Cardiac fibroblast (primary cell): ENCODE results near the gene FHAD1.
"Not testable (repeated sequence)": the region's sequence is repeated elsewhere in the genome, so short reads cannot be mapped to it uniquely, and the experiment has no call there.

Experiments used
- DNase-seq, 2 donors: peaks; one replicate each; pipeline versions ENCODE4 v3.0.0 to v3.0.0-alpha.2; 2010; ENCODE audit warnings: low read depth in 2 of 2
- H3K4me3 ChIP-seq, 2 donors: replicated peaks in 1 of 2; 1 replicate in 1 of 2; 2 replicates in 1 of 2; pipeline ENCODE4 v1.5.1; 2011; ENCODE audit warnings: low read depth in 2 of 2, low read length in 2 of 2, mild to moderate bottlenecking in 2 of 2, moderate library complexity in 1 of 2
- TF ChIP-seq, protein P1 (sequence below): IDR thresholded peaks from one replicate; pipeline ENCODE4 v1.5.1; 2011; ENCODE audit warnings: low read depth, mild to moderate bottlenecking, low read length, inconsistent platforms

FHAD1 gene

DNA sequence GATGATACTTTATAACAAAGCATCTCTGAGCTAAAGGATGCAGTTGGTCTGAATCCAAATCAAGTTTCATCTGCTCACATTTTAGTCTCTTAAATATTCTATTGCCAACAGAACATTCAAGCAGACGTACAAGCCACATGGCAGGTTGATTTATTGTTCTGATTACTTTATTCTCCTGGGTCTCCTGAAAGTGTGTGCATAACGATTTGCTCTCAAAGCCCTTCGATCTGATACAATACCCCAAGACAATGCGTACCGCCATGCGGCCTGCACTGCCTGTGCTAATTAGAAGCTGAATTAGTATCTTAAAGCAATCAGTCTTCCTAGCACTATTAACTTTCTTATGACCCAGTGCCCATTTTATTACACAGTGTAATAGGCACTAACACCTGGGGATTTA is 56.9 kb downstream of the FHAD1 start:
- TF ChIP-seq, protein P1, sequence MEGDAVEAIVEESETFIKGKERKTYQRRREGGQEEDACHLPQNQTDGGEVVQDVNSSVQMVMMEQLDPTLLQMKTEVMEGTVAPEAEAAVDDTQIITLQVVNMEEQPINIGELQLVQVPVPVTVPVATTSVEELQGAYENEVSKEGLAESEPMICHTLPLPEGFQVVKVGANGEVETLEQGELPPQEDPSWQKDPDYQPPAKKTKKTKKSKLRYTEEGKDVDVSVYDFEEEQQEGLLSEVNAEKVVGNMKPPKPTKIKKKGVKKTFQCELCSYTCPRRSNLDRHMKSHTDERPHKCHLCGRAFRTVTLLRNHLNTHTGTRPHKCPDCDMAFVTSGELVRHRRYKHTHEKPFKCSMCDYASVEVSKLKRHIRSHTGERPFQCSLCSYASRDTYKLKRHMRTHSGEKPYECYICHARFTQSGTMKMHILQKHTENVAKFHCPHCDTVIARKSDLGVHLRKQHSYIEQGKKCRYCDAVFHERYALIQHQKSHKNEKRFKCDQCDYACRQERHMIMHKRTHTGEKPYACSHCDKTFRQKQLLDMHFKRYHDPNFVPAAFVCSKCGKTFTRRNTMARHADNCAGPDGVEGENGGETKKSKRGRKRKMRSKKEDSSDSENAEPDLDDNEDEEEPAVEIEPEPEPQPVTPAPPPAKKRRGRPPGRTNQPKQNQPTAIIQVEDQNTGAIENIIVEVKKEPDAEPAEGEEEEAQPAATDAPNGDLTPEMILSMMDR: no peak
- DNase-seq: no peak
- no peak overlapping the region for H3K4me3 ChIP-seq

DNA sequence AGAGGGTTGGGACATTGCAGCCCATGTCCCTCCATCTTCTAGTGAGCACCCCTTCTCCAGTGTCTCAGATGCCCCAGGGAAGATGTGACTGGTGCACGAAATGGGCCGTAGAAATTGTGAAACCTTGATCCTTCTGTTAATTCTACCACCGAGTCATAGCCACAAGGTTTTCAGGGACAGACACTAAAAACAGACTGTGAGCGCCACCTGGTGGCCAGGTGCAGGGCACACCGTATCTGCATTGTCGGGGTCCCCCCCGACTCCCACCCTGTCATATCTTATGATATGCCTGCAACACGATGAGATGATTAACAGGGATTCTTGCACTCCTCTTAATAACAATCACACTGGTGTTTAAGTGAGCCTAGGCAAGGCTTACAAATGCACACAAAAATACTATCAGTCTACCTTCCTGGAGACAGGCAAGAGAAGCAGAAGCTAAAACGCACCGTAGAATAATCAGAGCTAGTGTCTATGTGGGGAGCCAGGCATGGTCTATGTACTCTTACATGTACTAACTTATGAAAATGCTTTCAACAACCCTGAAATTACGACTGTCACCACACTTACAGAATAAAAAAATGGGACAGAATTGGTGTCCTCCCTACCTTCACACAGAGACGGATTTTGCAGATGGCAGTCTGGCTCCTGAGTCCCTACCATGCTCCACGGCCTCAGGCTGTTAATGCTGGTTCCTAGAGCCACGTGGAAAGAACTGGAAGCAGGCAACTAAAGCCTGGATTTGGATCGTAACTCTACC is 57.9 kb downstream of the FHAD1 start:
- TF ChIP-seq, protein P1: peak; percentile 80
- peak; percentile 42 to 56 for DNase-seq
- no peak overlapping the region for H3K4me3 ChIP-seq

DNA sequence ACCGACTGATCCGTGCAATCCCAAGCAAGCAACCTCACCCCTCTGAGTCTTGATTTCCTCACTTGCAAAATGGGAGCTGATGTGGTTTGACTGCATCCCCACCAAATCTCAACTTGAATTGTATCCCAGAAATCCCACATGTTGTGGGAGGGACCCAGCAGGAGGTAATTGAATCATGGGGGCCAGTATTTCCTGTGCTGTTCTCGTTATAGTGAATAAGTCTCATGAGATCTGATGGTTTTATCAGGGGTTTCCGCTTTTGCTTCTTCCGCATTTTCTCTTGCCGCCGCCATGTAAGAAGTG is 58.4 kb downstream of the FHAD1 start:
- peak; percentile 18 to 20 for DNase-seq
- H3K4me3 ChIP-seq: no peak overlapping the region
- TF ChIP-seq, protein P1: no peak

DNA sequence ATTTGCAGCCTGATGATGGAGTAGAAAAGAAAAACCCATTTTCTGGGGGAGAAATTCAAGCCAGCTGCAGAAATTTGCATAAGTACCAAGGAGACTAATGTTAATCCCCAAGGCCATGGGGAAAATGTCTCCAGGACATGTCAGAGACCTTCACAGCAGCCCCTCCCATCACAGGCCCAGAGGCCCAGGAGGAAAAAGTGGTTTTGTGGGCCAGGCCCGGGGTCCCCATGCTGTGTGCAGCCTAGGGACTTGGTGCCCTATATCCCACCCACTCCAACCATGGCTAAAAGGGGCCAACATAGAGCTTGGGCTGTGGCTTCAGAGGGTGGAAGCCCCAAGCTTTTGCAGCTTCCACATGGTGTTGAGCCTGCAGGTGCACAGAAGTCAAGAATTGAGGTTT is 59.3 kb downstream of the FHAD1 start:
- H3K4me3 ChIP-seq, DNase-seq: not testable (repeated sequence)

DNA sequence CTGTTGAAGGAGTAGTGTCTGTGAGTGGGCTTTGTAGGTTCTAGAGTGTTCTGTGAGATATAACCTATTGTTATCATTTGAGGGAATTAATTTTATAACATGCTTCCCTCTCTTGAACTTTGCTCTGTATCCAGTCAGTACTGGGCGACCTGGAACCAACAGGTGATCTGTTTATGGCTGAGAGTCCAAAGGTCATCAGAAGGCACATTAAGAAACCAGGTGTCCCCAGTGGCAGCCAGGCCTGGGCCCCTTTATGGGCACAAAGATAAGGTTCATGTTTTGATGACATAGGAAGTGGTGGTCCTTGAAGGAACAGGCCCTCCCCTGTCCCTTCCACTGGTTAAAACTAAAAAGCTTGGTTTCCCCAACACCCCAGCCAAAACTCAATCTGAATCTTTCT is 61.1 kb downstream of the FHAD1 start:
- DNase-seq: no peak
- no peak overlapping the region for H3K4me3 ChIP-seq

DNA sequence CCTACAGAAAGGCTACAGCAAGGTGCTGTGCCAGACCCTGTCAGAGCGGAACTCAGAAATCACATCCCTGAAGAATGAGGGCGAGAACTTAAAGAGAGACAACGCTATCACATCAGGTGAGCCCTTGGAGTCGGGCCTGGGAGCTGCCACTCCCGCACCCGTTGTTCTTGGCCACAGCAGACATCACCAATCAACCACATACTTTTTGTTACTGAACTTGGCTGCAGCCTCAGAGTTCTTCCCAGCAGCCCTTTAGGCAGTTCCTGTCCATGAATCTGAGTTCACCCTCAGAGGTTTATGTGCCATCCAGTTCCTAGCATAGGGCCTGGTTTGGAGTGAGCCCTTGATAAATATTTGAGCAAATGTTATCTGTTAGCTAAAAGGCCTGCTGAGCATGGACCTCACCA is 61.6 kb downstream of the FHAD1 start:
- DNase-seq: no peak
- TF ChIP-seq, protein P1: no peak
- no peak overlapping the region for H3K4me3 ChIP-seq

More for the DNA sequence above, 61.1 kb downstream of the FHAD1 start:
- TF ChIP-seq, protein P1: no peak

DNA sequence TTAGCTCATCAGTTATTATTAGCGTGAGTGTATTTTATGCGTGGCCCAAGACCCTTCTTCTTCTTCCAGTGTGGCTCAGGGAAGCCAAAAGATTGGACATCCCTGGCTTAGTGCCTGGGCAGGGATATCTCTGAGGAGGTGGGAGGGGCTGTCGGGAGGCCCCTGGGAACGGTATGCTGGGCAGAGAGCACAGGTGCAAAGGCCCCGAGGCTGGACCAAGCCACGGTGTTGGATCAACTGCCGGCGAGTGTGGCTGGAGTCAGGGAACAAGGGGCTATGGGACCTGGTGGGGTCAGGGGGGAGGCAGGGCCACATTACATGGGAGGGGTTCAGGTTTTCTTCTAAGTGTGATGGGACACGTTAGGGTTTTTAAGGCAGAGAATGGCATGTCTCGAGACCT is 62.7 kb downstream of the FHAD1 start:
- no peak overlapping the region for H3K4me3 ChIP-seq
- TF ChIP-seq, protein P1: no peak
- DNase-seq: no peak
